ELF-1 (cell line): ENCODE data around the gene MAGED1.
A peak's percentile ranks its signal among the peaks of the same experiment; 100 is the strongest.

Experiments
- DNase-seq: peaks from one replicate; pipeline ENCODE4 v3.0.0-alpha.2; 2016; ENCODE audit warnings: low read depth, low spot score

Gene MAGED1, protein sequence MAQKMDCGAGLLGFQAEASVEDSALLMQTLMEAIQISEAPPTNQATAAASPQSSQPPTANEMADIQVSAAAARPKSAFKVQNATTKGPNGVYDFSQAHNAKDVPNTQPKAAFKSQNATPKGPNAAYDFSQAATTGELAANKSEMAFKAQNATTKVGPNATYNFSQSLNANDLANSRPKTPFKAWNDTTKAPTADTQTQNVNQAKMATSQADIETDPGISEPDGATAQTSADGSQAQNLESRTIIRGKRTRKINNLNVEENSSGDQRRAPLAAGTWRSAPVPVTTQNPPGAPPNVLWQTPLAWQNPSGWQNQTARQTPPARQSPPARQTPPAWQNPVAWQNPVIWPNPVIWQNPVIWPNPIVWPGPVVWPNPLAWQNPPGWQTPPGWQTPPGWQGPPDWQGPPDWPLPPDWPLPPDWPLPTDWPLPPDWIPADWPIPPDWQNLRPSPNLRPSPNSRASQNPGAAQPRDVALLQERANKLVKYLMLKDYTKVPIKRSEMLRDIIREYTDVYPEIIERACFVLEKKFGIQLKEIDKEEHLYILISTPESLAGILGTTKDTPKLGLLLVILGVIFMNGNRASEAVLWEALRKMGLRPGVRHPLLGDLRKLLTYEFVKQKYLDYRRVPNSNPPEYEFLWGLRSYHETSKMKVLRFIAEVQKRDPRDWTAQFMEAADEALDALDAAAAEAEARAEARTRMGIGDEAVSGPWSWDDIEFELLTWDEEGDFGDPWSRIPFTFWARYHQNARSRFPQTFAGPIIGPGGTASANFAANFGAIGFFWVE

DNA sequence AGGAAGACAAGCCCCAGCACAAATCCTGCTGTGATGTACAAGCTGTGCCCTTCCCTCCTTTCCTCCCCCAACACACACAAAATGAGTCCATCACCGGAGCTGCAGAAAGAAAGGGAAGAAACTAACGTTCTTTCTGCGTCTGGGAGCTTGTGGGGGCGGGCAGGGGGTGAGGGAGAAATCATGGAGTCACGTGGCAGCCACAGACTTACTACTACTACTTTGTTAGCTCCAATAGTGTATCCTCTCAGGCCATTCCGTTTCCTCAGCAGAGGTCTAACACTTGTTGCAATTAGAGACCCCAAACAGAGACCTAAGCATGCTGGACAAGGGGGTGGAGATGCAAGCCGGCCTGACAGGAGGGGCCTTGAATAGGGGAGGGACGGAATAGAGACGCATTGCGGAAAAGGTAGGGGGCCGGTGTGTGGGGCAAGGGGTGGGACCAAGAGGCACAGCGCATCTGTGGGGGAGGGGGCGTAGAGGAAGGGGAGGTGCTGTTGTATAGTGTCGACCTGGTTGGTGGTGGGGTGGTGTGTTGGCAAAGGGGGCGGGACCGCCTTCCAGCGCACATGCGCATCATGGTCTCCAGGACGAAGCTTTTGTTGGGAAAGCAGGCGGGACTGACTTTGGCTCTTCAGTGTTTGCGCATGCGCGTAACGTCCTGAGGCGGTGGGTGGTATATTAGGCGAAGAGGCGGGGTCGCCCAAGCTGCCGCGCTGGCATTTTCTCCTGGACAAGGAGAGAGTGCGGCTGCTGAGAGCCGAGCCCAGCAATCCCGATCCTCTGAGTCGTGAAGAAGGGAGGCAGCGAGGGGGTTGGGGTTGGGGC, at the start of gene MAGED1:
TSS of gene MAGED1 (plus strand) at position 703 of the 825 bp plus-strand sequence. CDS start 682 bp downstream, outside the sequence.
- peak; percentile 100 for DNase-seq

DNA sequence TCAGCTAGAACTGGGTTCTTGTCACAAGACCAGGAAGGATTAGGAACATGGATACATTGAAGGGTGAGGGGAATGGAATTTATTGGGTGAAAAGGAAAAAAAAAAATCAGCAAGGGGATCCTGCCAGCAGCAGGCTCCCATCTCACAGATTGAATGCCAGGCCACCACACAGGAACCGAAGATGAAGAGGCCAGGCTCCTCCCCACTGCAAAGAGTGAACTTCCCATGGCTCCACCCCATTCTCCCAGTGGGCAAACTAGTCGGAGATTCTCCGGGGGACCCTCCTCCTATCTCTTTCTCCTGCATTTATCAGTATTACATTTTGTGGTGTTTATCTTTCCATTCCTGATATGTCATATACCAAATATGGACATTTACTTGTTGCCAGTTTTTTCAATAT, 46.0 kb upstream of the MAGED1 start:
- DNase-seq: no peak

DNA sequence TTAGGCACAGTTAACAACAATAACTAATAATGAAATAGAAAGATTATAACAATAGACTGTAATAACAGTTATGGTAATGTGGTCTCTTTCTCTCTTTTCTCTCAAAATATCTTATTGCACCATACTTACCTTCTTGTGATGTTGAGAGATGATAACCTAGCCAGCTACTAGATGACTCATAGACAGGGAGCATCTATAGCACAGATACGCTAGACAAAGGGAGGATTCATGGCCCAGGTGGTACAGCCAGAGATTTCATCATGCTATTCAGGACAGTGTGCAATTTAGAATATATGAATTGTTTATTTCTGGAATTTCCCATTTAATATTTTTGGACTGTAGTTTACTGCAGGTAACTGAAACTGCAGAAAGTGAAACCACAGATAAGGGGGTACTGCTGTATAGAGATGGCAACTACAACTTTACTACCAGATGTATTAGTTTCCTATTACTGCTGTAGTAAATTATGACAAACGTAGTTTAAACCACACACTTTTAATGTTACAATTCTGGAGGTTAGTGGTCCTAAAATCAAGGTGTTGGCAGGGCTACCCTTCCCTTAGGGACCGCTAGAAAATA, 41.8 kb upstream of the MAGED1 start:
- DNase-seq: no peak

DNA sequence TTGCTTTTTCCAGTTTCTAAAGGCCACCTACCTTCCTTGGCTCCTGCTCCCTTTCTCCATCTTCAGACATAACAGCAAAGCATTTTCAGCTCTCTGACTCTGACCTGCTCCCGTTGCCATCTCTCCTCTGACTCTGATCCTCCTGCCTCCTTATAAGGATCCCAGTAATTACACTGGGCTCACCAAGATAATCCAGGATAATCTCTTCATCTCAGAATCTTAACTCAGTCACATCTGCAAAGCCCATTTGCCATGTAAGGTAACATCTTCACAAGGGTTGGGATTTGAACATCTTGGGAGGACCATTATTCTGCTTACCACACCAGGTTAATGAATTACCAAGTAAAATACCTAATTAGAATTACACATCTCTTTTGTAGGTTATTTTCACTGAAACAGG, 41.3 kb upstream of the MAGED1 start:
- peak; percentile 13 for DNase-seq

DNA sequence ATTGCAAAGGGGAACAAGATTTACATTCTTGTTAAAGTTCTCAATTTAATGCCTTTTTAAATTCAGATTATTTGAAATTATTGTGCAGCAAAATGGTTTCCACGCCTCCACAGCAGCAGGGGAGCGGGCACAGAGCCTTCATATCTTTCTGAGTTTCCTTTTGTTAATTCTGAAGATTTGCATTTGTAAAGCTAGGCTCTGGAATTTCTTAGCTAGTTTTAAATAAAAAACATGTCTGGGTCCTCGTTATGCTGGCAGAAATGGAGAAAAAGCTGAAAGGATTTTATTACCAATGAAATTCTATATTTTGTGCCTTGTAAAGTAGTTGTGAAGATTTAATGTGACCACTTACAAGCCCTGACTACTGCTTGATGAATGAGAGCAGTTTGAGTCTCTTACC, 40.8 kb upstream of the MAGED1 start:
- DNase-seq: no peak

DNA sequence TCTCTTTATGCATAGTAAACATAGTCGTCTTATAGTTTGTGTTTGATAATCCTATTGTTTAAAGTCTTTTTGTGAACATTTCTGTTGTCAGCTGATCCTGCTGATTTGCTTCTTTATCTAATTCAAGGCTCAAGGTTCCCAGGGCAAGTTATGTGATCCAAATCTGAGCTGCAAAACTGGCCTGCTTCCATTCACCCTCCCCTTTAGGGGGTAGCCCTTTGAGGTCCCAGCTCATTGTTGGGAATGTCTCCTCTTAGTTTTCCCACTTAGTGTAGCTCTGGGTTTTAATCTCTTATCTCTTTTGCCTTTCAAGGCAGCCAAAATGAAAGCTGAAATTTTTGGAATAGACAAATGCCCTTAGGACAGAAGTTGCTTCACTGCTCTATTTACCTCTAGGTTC, 40.2 kb upstream of the MAGED1 start:
- DNase-seq: peak; percentile 42

DNA sequence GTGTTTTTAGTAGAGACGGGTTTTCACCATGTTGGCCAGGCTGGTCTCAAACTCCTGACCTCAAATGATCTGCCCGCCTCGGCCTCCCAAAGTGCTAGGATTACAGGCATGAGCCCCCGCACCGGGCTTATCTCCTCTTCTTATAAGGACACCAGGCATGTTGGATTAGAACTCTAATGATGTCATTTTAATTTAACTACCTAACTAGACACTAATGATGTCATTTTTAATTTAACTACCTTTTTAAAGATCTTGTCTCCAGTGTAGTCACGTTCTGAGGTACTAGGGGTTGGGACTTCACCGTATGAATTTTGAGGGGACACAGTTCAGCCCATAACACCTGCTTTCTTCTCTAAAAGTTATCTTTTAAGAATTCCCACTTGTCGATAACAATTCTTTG, 37.7 kb upstream of the MAGED1 start:
- no peak for DNase-seq

DNA sequence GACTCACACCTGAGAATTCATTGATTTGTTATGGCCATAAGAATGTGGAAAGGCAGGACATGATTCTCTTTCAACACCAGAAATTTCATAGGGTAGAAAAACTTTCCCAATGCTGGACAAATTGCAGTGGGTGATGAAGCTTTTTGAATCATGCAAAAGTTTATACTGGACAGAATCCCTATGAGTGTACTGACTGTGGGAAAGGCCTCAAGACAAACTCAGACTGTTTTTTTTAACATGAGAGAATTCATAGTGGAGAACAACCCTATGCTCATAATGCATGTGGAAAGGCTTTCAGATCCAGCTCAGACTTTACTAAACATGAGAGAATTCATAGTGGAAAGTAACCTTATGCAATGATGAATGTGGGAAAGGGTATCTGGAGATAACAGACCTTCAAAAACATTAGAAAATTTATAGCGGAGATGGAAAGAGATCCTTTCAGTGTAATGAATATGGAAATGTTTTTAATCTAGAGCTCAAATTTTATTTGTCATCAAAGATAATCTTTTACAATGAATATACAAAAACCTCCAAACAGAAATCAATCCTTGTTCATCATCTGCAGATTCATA, 36.2 kb upstream of the MAGED1 start:
- DNase-seq: no peak

DNA sequence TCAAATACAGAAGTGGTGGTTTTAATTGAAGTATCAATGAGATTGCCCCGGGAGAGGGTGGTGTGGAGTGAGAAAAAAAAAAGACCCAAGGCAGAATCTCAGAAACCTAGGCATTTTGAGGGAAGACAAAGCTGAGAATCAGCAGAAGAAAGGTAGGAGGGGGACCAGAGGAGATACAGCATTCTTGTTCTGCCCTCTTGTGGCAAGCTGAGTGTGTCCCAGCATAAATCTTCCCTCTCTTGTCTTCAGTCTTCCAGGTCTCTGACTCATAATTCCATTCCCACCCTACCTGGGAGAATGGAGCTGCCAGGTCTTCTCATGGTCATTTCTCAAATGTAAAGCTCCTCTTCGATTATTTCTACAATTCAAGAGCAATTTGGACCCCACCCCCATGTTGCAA, 32.7 kb upstream of the MAGED1 start:
- DNase-seq: peak; percentile 69

DNA sequence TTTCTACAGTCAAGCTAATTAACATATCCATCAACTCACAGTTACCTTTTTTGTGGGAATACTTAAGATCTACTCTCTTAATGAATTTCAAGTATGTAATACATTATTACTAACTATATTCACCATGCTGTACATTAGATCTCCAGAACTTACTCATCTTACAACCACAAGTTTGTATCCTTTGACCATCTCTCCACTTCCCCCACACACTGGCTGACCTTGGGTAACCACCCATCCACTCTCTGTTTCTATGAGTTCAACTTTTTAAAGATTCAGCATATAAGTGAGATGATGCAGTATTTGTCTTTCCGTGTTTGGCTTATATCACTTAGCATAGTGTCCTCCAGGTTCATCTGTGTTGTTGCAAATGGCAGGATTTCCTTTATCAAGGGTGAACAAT, 30.5 kb upstream of the MAGED1 start:
- no peak for DNase-seq

DNA sequence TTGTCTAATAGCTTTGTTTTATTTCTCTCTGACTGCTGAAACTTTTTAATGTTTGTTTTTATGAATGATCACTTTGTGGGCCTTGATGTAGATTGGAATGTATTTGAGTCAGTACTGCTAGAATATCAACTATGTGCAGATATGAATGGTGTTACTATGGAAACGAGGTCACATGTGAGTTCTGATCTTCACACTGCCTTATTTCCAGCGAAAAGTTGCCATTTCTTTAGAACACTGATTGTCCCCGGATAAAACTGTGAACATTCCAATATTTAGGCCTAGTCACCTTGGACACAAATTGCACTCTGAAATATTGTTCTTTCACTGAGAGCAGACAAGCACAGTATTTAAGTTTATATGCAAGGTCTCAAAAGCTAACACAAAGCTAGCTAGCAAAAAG, 27.2 kb upstream of the MAGED1 start:
- no peak for DNase-seq

DNA sequence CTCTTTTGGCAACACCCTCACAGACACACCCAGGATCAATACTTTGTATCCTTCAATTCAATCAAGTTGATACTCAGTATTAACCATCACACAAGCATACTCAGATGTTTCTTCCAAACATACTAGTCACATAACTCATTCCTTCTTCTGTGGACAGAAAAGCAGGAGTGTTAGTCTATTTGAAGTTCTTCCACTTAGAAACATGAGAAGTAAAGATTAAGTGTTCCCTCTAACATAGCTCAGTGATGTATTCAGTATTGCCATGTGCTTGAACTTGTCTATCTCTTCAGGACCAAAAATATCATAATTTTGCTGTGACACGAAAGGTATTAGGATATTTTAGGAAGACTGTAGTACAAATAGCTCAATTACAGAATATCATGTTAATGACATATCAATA, 25.8 kb upstream of the MAGED1 start:
- no peak for DNase-seq

DNA sequence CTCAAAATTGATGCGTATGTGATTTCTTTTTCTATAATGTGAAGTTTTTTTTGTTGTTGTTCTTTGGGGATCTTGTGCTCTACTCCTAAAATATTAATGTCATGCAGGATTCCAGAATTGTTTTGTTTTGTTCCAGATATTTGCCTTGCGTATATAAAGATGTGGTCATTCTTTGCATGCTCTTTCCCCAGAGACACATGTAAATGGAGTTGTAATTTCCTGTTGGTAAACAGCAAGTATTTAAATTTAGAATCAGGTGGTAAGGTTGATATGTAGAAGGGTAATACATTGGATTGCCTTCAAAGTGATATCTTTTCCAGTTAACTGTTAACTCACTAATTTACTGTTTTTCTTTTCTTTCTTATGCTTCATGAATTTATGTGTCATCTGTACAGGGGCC, 23.1 kb upstream of the MAGED1 start:
- no peak for DNase-seq

DNA sequence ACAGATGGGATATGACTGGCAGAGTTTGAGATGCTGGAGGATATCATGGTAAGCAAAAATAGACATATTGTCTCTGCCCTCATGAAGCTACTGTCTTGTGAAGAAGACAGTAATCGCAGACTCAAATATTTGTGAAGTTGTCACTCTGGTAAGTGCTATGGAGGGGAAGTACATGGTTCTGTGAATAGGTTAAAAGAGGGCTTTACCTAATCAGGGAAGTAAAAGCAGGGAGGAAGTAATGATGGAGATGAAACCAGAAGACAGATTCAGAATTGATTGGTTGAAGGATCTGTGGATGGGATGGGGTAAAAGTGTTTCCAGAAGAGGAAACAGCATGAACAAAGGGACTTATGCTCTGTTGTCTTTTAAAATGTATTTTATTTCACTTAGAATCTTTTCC, 19.3 kb upstream of the MAGED1 start:
- no peak for DNase-seq

DNA sequence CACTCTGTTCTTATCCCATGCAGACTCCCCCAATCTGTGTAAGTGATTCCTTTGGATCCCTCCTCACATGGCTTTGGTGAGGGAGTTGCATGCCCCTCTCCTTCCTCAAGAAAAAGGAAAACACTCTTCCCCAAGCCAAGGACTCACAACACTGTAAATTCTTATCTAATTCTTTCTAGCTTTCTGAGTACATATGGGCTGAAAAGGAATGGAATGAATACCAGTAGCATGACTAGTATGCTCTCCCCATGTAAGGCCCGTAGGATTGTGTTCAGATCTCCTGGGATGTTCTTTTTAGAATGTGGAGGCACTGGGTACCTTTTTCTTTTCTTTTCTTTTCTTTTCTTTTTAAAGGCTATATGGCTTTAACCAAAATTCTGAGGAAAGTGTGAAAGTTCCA, 17.0 kb upstream of the MAGED1 start:
- DNase-seq: no peak

DNA sequence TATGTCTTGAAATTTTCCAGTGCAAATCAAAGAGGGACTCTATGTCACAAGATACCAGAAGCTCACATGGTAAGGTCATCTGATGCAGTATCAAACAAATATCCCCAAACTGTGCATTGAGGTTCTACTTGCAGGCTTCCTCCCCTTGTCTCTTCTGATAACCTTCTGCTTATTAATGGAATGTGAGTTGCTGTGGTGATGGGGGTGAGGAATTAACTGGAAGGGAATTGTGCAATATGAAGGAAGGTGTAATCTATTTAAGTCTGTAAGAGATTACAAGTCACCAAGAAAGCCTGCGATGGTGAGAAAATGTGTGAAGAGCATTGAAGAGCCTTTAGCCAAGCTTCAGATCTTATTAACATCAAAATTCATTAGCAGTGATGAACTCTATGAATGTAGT, 15.4 kb upstream of the MAGED1 start:
- DNase-seq: no peak

DNA sequence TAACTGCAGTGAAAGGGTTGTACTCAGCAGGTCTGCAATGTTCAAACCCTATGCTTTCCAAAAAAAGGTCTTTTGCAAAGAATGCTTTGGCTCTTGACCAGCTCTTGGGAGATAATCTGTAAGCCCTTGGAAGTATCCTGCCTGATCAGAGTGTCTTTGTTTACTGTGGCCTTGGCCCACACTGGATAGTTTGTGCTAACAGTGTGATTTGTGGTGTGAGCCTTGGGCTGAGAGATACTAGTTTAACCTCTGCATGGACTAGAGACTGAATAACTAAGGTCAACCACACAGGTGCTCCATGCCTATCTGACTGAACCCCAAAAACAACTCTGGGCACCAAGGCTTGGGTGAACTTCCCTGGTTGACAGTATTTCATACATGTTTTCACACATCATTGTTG, 3.6 kb upstream of the MAGED1 start:
- no peak for DNase-seq

DNA sequence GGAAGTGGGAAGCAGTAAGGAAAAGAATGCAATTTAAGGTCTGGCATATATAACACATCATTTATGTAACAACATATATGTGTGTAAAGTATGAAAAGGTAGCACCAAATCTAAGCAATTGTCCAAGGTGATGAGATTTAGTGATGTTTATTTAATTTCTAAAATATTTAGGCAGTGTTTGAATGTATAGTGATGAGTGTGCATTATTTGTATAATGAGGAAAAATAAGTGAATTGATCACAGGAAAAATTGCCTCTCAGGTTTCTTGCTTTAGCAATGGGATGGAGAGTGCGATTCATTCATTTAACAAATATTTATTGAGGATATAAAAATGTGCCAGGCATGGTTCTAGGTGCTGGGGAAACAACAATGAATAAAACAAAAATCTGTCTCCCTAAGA, 2.2 kb upstream of the MAGED1 start:
- DNase-seq: no peak

DNA sequence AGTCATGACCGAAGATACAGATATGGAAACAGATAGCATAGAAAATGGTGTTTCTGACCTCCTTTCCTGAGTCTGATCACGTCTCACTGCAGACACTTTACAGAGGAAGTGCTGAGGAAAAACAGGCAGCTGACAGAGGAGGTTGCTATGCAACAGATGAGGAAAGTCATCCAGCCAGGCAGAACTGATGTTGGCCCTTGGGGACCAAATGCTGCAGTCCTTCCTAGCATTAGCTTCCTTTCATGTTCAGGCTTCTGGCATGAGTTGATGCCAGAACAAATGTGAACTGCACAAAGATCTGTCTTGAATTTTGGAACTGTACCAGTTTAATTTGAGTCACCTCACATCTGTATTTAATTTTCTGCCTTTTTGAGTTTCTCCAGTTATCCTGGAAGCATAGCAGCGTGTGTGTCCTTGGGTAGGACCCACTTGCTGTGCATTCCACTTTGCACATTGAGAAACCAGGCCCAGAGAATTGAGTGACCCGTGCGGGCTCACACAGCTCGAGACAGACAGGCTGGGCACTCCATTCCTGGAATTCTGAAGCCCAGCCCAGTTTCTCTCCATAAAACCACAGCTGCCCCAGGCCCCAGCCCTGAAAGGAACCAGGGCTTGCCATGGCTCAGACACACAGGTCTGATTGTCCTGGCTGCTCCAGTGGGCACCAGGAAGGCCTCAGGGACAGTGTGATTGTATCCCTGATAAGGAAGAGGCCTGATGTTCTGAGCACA, 1.4 kb upstream of the MAGED1 start:
- peak; percentile 84 for DNase-seq

DNA sequence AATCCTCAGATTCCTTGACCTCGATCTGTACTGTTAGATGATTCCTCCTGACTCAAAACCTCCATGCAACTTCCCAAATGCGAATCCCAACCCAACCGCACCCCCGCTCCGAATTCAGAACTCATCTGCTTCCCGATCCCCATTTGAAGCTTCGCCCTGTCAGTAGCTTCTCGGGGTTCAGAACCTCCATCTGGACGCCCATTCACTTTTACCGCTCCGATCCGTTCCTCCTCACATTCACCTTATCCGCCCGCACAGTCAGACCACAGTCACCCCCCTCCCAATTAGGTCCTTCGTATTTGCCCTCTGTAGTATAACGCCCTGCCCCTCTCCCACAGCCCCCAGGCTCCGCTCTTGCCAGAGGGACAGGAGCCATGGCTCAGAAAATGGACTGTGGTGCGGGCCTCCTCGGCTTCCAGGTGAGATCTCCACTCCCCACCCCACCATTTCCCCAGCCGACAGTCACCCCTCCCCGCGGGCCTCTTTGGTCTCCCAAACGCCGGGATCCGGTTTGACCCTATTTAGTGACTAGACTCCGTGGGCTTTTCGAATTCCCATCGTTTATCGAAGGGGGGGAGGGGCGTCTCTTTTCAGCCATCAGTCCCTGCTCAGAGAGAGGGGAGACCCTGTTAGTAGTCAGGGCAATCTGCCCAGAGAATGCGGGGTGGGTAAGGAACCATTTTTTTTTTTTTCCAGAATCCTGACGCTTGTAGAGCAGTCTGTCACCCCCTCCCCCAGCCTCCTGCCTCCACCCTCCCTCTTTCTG, 691 bp downstream of the MAGED1 start:
- peak; percentile 54 for DNase-seq
